SK-N-SH (cell line): ENCODE data around the gene ARHGAP6. TPM values are rescaled to one million over a fixed set of nuclear protein-coding genes. Genes with fewer than 3 reads are reported as not detected.

Experiments
- CHD2 ChIP-seq: fragments of 150-350 bp; IDR thresholded peaks from 2 replicates; pipeline ENCODE4 v1.6.1; 2018; ENCODE audit warnings: low read length; ENCODE audit not compliant: partially characterized antibody
- ELF1 ChIP-seq: IDR thresholded peaks from 2 replicates; pipeline ENCODE4 v1.4.0; 2012
- EP300 ChIP-seq, 2 experiments: IDR thresholded peaks; 2 replicates each; pipeline versions ENCODE4 v1.4.0 to v1.6.1; 2012; ENCODE audit warnings: borderline replicate concordance in 1 of 2, low read depth in 1 of 2, low read length in 1 of 2
- FOXM1 ChIP-seq: IDR thresholded peaks from 2 replicates; pipeline ENCODE4 v1.4.0; 2012; ENCODE audit warnings: low read depth, mild to moderate bottlenecking
- MEF2A ChIP-seq: IDR thresholded peaks from 2 replicates; pipeline ENCODE4 v1.4.0; 2012; ENCODE audit warnings: low read depth, borderline replicate concordance
- MXI1 ChIP-seq: IDR thresholded peaks from 2 replicates; pipeline ENCODE4 v1.6.1; 2012; ENCODE audit warnings: mild to moderate bottlenecking, low read depth, low read length, improper control_type of control experiment
- NFIC ChIP-seq: IDR thresholded peaks from 2 replicates; pipeline ENCODE4 v1.4.0; 2012; ENCODE audit warnings: borderline replicate concordance
- NRF1 ChIP-seq: IDR thresholded peaks from 2 replicates; pipeline ENCODE4 v1.6.1; 2012; ENCODE audit warnings: low read depth, mild to moderate bottlenecking, low read length
- RXRA ChIP-seq: IDR thresholded peaks from 2 replicates; pipeline ENCODE4 v1.4.0; 2012; ENCODE audit warnings: low read depth, mild to moderate bottlenecking, borderline replicate concordance
- SIN3A ChIP-seq: IDR thresholded peaks from 2 replicates; pipeline ENCODE4 v1.6.1; 2012; ENCODE audit warnings: low read depth, mild to moderate bottlenecking, low read length, moderate library complexity, borderline replicate concordance
- TCF12 ChIP-seq: IDR thresholded peaks from 2 replicates; pipeline ENCODE4 v1.4.0; 2012
- polyA plus RNA-seq, 3 experiments: library from polyadenylated mRNA; depleted of rRNA; stranded (reverse); fragments of >200 nt; gene quantifications; 2 replicates each; pipeline ENCODE4 v1.2.3, GENCODE V29; 2012
- TF ChIP-seq, protein P1 (sequence below): IDR thresholded peaks from 2 replicates; pipeline ENCODE4 v1.6.1; 2012; ENCODE audit warnings: mild to moderate bottlenecking, low read depth, low read length, moderate library complexity
- TF ChIP-seq, protein P2 (sequence below): fragments of 150-350 bp; IDR thresholded peaks from 2 replicates; pipeline ENCODE4 v1.6.1; 2017; ENCODE audit warnings: antibody characterized with exemption, low read length, low read depth, borderline replicate concordance
- TF ChIP-seq, protein P3 (sequence below): fragments of 200-600 bp; sonication (generic); IDR thresholded peaks from 2 replicates; pipeline ENCODE4 v1.6.1; 2017; ENCODE audit warnings: antibody characterized with exemption, mild to moderate bottlenecking, moderate library complexity
- TF ChIP-seq, protein P4 (sequence below): fragments of 150-350 bp; IDR thresholded peaks from 2 replicates; pipeline ENCODE4 v1.6.1; 2016; ENCODE audit warnings: mild to moderate bottlenecking, low read depth, low read length
- TF ChIP-seq, protein P5 (sequence below): IDR thresholded peaks from 2 replicates; pipeline ENCODE4 v1.4.0; 2012; ENCODE audit warnings: low read depth
- TF ChIP-seq, protein P6 (sequence below): IDR thresholded peaks from 2 replicates; pipeline ENCODE4 v1.4.0; 2012; ENCODE audit warnings: low read depth, borderline replicate concordance

ARHGAP6 gene
- polyA plus RNA-seq, 1 of the 3 experiments (the other 2 are of a cell fraction): 0.16 TPM

DNA sequence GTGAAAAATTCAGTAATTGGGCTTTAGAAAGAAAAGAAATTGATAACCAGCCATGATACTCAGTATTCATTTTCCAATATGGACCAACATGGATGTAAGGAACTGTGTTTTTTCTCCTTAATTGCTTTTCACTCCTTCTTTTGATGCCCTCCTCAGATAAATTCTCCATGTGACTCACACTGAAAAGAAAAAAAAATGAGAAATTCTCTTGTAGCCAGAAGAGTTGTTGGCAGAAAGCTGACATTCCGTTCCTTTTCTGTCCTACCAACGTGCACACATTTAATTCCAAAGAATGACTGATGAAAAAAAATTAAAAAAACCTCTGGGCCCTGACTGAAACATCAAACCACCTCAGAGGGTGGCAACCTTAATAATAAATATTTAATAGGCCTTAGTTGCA lies 219.4 kb downstream of the ARHGAP6 start (continued):
- TF ChIP-seq, protein P1, sequence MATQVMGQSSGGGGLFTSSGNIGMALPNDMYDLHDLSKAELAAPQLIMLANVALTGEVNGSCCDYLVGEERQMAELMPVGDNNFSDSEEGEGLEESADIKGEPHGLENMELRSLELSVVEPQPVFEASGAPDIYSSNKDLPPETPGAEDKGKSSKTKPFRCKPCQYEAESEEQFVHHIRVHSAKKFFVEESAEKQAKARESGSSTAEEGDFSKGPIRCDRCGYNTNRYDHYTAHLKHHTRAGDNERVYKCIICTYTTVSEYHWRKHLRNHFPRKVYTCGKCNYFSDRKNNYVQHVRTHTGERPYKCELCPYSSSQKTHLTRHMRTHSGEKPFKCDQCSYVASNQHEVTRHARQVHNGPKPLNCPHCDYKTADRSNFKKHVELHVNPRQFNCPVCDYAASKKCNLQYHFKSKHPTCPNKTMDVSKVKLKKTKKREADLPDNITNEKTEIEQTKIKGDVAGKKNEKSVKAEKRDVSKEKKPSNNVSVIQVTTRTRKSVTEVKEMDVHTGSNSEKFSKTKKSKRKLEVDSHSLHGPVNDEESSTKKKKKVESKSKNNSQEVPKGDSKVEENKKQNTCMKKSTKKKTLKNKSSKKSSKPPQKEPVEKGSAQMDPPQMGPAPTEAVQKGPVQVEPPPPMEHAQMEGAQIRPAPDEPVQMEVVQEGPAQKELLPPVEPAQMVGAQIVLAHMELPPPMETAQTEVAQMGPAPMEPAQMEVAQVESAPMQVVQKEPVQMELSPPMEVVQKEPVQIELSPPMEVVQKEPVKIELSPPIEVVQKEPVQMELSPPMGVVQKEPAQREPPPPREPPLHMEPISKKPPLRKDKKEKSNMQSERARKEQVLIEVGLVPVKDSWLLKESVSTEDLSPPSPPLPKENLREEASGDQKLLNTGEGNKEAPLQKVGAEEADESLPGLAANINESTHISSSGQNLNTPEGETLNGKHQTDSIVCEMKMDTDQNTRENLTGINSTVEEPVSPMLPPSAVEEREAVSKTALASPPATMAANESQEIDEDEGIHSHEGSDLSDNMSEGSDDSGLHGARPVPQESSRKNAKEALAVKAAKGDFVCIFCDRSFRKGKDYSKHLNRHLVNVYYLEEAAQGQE: no peak
- TF ChIP-seq, protein P2, sequence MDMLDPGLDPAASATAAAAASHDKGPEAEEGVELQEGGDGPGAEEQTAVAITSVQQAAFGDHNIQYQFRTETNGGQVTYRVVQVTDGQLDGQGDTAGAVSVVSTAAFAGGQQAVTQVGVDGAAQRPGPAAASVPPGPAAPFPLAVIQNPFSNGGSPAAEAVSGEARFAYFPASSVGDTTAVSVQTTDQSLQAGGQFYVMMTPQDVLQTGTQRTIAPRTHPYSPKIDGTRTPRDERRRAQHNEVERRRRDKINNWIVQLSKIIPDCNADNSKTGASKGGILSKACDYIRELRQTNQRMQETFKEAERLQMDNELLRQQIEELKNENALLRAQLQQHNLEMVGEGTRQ: no peak
- TF ChIP-seq NRF1 (no peak), MXI1 (no peak), EP300 (IDR thresholded peaks at IDR 0.05; ENCODE audit: borderline replicate concordance in 1 of 2, low read depth in 1 of 2, low read length in 1 of 2) (no peak; a peak in 1 of 4 replicates), SIN3A (no peak), RXRA (peak; percentile 41; the same call in 1 of the 2 replicates), MEF2A (peak; percentile 26; the same call in 1 of the 2 replicates), CHD2 (no peak), ELF1 (no peak), FOXM1 (no peak), NFIC (peak; percentile 64; the same call in 1 of the 2 replicates), TCF12 (peak; percentile 78)
- TF ChIP-seq, protein P3, sequence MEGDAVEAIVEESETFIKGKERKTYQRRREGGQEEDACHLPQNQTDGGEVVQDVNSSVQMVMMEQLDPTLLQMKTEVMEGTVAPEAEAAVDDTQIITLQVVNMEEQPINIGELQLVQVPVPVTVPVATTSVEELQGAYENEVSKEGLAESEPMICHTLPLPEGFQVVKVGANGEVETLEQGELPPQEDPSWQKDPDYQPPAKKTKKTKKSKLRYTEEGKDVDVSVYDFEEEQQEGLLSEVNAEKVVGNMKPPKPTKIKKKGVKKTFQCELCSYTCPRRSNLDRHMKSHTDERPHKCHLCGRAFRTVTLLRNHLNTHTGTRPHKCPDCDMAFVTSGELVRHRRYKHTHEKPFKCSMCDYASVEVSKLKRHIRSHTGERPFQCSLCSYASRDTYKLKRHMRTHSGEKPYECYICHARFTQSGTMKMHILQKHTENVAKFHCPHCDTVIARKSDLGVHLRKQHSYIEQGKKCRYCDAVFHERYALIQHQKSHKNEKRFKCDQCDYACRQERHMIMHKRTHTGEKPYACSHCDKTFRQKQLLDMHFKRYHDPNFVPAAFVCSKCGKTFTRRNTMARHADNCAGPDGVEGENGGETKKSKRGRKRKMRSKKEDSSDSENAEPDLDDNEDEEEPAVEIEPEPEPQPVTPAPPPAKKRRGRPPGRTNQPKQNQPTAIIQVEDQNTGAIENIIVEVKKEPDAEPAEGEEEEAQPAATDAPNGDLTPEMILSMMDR: no peak
- TF ChIP-seq, protein P4, sequence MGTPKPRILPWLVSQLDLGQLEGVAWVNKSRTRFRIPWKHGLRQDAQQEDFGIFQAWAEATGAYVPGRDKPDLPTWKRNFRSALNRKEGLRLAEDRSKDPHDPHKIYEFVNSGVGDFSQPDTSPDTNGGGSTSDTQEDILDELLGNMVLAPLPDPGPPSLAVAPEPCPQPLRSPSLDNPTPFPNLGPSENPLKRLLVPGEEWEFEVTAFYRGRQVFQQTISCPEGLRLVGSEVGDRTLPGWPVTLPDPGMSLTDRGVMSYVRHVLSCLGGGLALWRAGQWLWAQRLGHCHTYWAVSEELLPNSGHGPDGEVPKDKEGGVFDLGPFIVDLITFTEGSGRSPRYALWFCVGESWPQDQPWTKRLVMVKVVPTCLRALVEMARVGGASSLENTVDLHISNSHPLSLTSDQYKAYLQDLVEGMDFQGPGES: no peak
- TF ChIP-seq, protein P5, sequence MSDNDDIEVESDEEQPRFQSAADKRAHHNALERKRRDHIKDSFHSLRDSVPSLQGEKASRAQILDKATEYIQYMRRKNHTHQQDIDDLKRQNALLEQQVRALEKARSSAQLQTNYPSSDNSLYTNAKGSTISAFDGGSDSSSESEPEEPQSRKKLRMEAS: no peak
- TF ChIP-seq, protein P6, sequence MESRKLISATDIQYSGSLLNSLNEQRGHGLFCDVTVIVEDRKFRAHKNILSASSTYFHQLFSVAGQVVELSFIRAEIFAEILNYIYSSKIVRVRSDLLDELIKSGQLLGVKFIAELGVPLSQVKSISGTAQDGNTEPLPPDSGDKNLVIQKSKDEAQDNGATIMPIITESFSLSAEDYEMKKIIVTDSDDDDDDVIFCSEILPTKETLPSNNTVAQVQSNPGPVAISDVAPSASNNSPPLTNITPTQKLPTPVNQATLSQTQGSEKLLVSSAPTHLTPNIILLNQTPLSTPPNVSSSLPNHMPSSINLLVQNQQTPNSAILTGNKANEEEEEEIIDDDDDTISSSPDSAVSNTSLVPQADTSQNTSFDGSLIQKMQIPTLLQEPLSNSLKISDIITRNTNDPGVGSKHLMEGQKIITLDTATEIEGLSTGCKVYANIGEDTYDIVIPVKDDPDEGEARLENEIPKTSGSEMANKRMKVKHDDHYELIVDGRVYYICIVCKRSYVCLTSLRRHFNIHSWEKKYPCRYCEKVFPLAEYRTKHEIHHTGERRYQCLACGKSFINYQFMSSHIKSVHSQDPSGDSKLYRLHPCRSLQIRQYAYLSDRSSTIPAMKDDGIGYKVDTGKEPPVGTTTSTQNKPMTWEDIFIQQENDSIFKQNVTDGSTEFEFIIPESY: no peak
